Activated T-helper 2 cell treated with anti-CD3 and anti-CD28 coated beads, Interferon-gamma antibody, Interleukin-2, Interleukin-4, amounts not matched to agents 10 μg/mL and 5 μg/mL and 100 μg/mL, durations not matched to agents 14 hours and 24 hours and 36 hours (primary cell): ENCODE data around the gene VAMP2. TPM values are rescaled to one million over a fixed set of nuclear protein-coding genes. Genes with fewer than 3 reads are reported as not detected.

ENCODE experiments used
- DNase-seq: peaks from one replicate; pipeline ENCODE4 v3.0.0; 2021; ENCODE audit warnings: low spot score
- H3K27ac Mint-ChIP-seq: one replicate; pipeline ENCODE4 v1.8.0; 2021; ENCODE audit warnings: mixed read lengths
- H3K27me3 Mint-ChIP-seq: one replicate; pipeline ENCODE4 v1.8.0; 2021; ENCODE audit warnings: low read depth, mixed read lengths
- H3K36me3 Mint-ChIP-seq: one replicate; pipeline ENCODE4 v1.8.0; 2021; ENCODE audit warnings: low read depth, mixed read lengths
- H3K4me1 Mint-ChIP-seq: one replicate; pipeline ENCODE4 v1.8.0; 2021; ENCODE audit warnings: low read depth, mixed read lengths
- H3K4me3 Mint-ChIP-seq: one replicate; pipeline ENCODE4 v1.8.0; 2021; ENCODE audit warnings: low read depth, mild to moderate bottlenecking, moderate library complexity, mixed read lengths
- H3K9me3 Mint-ChIP-seq: one replicate; pipeline ENCODE4 v1.8.0; 2021; ENCODE audit warnings: mixed read lengths
- intact Hi-C: fragments of 100-400 bp; cut with micrococcal nuclease; formaldehyde crosslinking; loops from one replicate; pipeline ENCODE4 v1.15.1; 2023
- total RNA-seq: library from RNA; stranded (reverse); gene quantifications from 2 replicates; pipeline ENCODE4 v1.2.3, GENCODE V29; 2022

Gene VAMP2
- total RNA-seq, 1 donor from 2014 or later = 44.6 TPM

DNA sequence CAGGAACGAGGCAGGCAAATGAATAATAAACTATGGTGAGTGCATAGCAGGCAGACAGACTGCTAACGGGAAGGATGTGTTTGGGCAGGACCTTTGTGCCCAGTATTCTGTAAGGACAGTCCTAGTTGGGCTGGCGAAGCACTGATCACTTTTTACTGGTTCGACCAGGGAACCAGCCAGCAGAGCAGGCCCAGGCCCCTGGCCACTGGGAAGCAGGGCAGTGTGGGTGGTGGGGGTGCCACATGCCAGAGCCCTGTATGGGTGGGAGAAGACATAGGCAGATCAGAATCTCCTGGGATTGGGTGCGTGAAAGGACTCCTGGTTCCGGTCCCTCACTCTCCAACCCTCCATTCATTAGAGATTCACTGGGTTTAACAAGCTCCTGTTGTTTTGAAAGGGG is 4.0 kb upstream of the VAMP2 start:
- Mint-ChIP-seq H3K27me3 (no peaks in the 10 kb centered on the region), H3K4me1 (peaks cover 28% of the 10 kb centered on the region), H3K36me3 (peaks cover 2% of the 10 kb centered on the region), H3K9me3 (no peaks in the 10 kb centered on the region), H3K4me3 (no peak overlapping the region), H3K27ac (no peak overlapping the region)
- DNase-seq = no peak
- intact Hi-C loops = no loop called here

DNA sequence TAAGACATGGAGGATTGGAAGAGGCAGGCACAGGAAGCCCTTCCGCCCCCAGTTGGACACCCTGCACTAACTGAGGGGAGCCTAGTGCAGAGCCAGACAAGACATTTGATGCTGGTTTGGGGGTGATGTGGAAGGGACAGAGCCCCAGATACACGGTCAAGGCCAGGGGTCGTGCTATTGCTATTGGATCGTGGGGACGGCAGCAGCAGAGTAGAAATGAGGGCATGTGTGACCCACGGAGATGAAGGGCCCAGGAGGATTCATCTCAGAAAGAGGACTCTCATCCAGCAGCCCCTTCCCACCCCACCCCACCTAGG is 2.0 kb upstream of the VAMP2 start:
- intact Hi-C loops = loop anchor here (1.0 kb wide), 1 partner anchor 9 kb away; no protein-coding TSS in a partner anchor
- Mint-ChIP-seq H3K36me3 (peaks cover 22% of the 10 kb centered on the region), H3K27me3 (no peaks in the 10 kb centered on the region), H3K4me3 (peak overlapping the region; percentile 85), H3K4me1 (peaks cover 45% of the 10 kb centered on the region), H3K27ac (peak overlapping the region; percentile 99), H3K9me3 (no peaks in the 10 kb centered on the region)
- DNase-seq = no peak

DNA sequence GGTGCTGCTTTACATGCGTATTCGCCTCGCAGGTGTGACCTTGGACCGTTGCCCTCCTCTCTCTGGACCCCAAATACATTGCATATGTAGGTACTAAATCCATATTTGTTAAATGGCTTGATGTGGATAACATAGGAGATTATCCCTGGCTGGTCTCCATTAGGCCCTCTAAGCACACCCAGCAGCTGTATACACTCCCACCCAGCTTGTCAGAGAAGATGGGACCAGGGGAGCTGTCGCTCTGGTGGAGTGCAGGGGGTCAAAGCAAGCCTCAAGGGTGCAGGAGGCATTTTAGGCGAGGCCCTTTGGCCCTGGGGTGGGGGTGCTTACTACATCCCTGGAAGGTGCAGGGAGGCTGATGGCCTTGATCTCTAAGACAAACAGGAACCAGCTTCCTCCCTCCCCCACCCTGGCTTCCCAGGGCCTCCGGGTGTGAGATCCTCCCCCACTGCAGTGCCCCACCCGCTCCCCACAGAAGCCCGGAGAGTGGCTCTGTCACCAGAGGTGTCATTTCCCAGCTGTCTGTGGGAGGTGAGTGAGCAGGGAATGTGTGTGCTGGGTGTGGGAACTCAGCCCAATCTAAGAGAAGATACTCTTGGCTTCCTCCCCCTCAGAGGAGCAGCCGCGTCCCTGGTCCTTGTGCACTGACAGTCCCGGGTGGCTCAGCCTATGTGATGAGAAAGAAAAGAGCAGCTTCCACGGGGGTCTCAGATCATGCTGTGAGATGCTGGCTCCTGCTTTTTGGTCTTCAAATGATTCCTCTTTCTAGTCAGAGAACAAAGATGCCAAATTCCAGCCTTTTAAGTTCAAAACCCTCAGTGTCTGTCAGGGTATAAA is 1.4 kb upstream of the VAMP2 start:
- H3K27ac Mint-ChIP-seq = peak overlapping the region; percentile 99
- H3K27me3 Mint-ChIP-seq = no peaks in the 10 kb centered on the region
- peak overlapping the region; percentile 85 for H3K4me3 Mint-ChIP-seq
- DNase-seq = peak; percentile 65
- intact Hi-C loops = loop anchor here (1.0 kb wide), 1 partner anchor 9 kb away; no protein-coding TSS in a partner anchor
- peaks cover 27% of the 10 kb centered on the region for H3K36me3 Mint-ChIP-seq
- no peaks in the 10 kb centered on the region for H3K9me3 Mint-ChIP-seq
- H3K4me1 Mint-ChIP-seq = peaks cover 50% of the 10 kb centered on the region

DNA sequence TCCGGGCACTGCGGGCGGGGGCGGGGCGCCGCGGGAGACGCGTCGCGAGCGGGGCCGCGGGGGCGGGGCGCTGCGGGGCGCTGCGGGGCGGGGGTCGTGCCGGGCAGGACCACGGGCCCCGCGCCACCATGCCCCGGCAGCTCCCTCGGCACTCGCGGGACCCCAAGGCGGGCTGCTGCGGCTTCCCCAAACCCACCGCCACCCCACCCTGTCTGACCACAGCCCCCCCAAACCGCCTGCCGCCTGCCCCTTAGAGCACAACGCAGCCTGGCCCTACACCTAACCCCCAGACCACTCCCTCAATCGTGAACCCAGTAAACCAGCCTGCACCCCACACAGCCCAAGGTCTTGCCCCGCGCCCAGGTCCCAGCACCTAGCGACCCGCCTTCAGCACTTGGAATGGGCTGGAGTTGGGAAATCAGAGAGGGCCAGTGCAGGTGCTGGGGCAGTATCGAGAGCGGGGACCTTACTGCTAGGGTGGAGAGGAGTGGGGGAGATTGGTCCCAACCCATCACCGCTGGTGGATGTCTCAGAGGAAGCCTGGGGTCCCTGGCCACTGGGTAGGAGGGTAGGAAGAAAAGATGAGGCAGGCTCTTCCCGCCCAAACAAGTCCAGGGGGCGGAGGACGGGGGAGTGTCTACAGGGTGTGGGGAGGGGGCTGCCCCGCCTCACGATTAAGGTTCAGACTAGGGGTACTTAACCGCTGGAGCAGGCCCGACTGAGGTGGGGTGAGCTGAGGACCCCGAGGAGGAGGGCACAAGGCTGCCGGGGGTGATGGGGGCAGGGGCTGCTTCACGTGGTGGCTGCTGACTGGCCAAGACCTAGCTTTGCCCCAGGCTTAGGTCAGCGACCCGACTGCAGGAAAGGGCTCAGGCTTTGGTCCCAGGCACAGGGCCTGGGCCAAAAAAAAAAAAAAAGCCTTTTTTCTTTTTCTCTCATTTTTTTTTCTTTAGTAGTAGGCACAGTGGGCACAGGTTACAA is 539 bp upstream of the VAMP2 start:
- no peaks in the 10 kb centered on the region for H3K27me3 Mint-ChIP-seq
- intact Hi-C loops = no loop called here
- peak overlapping the region; percentile 85 for H3K4me3 Mint-ChIP-seq
- H3K36me3 Mint-ChIP-seq = peaks cover 34% of the 10 kb centered on the region
- peaks cover 55% of the 10 kb centered on the region for H3K4me1 Mint-ChIP-seq
- H3K27ac Mint-ChIP-seq = peak overlapping the region; percentile 99
- H3K9me3 Mint-ChIP-seq = no peaks in the 10 kb centered on the region
- DNase-seq = no peak

DNA sequence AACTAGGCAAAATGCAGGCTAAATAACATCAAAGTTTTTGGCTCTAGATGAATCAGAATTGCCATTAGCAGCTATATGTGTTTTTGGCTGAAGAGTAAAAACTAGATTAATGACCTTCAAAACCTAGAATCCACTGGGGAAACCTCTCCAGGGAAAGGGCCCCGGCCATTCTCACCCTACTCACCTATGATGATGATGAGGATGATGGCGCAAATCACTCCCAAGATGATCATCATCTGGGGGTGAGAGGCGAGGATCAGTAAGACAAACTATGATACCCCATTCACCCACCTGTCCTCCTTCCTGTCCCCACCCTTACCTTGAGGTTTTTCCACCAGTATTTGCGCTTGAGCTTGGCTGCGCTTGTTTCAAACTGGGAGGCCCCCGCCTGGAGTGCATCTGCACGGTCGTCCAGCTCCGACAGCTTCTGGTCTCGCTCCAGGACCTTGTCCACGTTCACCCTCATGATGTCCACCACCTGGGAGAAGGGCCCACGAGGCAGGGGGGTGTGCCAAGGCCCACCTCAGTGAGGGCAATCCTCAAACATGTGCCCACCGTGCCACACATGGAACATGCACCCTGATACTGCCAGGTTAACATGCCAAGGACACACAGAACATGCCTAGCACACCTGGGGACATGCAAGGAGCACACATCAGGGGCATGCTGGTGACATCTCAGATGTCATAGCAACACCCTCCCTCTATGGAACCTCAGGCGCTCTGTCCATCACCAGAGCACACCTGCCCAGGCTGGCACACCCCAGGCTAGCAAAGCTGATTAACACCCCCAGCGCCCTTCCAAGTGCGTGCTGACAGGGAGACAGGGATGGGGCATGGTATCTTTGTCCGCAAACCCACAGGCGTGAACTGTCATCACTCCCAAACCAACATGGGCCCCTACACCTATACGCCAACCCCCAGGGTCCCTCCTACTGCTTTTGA is 1.2 kb downstream of the VAMP2 start:
- peaks cover 34% of the 10 kb centered on the region for H3K36me3 Mint-ChIP-seq
- no peaks in the 10 kb centered on the region for H3K9me3 Mint-ChIP-seq
- intact Hi-C loops = no loop called here
- H3K4me3 Mint-ChIP-seq = peak overlapping the region; percentile 81
- peaks cover 53% of the 10 kb centered on the region for H3K4me1 Mint-ChIP-seq
- H3K27me3 Mint-ChIP-seq = no peaks in the 10 kb centered on the region
- no peak for DNase-seq
- H3K27ac Mint-ChIP-seq = peak overlapping the region; percentile 75

DNA sequence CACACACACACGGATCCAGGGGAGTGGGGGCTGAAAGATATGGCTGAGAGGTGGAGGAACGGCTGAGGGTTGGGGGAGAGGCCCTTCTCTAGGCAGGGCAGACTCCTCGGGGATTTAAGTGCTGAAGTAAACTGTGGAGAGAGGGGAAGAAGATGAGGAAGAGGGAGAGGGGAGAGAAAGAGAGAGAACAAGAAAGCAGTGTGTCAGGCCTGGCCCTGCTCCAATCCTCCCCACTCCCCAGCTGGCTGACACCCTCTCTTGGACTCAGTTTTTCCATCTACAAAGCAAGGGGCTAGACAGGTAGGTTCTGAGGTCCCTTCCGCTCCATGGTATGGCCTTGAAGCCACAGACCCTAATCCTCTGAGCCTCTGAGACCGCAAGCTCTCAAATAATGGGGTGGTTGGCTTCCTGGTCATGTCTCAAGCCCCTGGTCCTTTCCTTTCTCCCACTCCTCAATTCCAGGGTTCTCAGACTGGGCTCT is 2.0 kb downstream of the VAMP2 start:
- peaks cover 52% of the 10 kb centered on the region for H3K4me1 Mint-ChIP-seq
- no peaks in the 10 kb centered on the region for H3K9me3 Mint-ChIP-seq
- H3K27ac Mint-ChIP-seq = peak overlapping the region; percentile 73
- no peaks in the 10 kb centered on the region for H3K27me3 Mint-ChIP-seq
- intact Hi-C loops = no loop called here
- peak overlapping the region; percentile 81 for H3K4me3 Mint-ChIP-seq
- H3K36me3 Mint-ChIP-seq = peaks cover 34% of the 10 kb centered on the region
- DNase-seq = no peak

DNA sequence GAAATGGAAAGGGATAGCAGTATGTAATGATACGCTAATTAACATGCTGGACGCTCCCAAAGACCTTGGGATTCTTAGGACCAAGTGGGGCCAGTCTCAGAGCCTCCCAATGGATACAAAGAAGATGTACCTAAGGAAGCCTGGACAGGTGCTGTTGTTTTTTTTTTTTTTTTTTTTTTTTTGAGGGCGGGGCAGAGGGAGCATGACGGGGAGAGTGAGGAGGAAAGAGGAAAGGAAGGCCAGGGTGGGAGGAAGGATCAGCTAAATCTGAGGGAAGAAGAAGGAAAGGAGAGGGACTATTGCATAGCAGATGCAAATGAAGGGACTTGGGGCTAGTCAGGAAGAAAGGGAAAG is 2.5 kb downstream of the VAMP2 start:
- intact Hi-C loops = no loop called here

DNA sequence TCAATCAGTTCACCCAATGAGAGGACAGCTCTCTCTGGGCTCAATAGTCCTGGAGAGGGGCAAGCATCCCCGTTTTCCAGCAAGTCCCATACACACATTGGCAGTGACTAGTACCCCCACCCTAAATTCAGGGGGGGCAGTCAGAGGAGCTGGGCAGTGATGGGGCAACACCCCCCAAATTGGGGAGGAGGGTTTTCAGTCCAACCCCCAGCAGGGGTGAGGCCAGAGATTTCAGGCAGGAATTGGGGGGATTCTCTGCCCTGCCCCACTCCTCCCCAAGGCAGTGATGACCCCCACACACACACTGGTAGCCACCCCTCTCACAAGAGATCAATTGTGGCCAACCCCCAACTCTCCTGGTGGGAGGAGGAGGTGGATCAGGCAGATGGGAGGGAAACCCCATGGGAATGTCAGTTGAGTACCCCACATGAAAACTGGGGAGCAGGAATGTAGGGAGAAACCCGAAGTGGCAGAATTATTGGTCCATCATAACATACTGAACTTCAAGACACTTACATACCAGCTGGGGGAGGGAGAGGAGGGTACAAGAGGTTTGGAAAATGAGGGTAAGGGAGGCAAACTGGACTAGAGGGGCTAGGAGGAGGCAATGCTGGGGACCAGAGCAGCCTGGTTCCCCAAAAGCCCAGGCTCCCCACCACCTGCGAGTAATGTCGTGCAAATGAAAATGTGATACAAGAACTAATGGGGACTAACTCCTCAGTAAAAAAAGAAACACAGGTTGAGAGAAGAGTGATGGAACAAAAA is 3.1 kb downstream of the VAMP2 start:
- Mint-ChIP-seq H3K27ac (peak overlapping the region; percentile 78), H3K4me3 (peak overlapping the region; percentile 62), H3K27me3 (no peaks in the 10 kb centered on the region), H3K4me1 (peaks cover 46% of the 10 kb centered on the region), H3K9me3 (no peaks in the 10 kb centered on the region), H3K36me3 (peaks cover 34% of the 10 kb centered on the region)
- no peak for DNase-seq
- intact Hi-C loops = no loop called here

More for the DNA sequence above, 2.5 kb downstream of the VAMP2 start:
- H3K27ac Mint-ChIP-seq = peak overlapping the region; percentile 73
- H3K9me3 Mint-ChIP-seq = no peaks in the 10 kb centered on the region
- H3K4me1 Mint-ChIP-seq = peaks cover 52% of the 10 kb centered on the region
- H3K36me3 Mint-ChIP-seq = peaks cover 34% of the 10 kb centered on the region
- peak overlapping the region; percentile 62 for H3K4me3 Mint-ChIP-seq
- no peak for DNase-seq
- H3K27me3 Mint-ChIP-seq = no peaks in the 10 kb centered on the region

DNA sequence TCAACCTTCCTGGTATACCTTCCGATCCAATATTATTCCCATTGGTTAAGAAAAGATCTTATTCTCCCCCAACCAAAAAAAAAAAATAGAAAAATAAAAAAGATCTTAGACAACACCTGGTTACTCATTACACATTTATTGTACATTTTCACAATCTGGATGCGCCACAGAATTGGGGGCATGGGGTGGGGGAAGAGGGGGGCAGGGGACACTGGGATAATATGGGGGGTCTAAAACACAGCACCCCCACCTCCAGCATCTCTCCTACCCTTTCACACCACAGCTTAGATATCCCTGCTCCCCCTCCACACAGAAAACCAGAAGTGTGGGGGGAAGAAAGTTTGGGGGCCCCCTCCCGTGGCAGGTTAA is 3.7 kb downstream of the VAMP2 start:
- Mint-ChIP-seq H3K36me3 (peaks cover 34% of the 10 kb centered on the region), H3K9me3 (no peaks in the 10 kb centered on the region), H3K27ac (peak overlapping the region; percentile 86), H3K4me3 (peak overlapping the region; percentile 5), H3K4me1 (peaks cover 42% of the 10 kb centered on the region), H3K27me3 (no peaks in the 10 kb centered on the region)
- intact Hi-C loops = no loop called here
- DNase-seq = no peak

DNA sequence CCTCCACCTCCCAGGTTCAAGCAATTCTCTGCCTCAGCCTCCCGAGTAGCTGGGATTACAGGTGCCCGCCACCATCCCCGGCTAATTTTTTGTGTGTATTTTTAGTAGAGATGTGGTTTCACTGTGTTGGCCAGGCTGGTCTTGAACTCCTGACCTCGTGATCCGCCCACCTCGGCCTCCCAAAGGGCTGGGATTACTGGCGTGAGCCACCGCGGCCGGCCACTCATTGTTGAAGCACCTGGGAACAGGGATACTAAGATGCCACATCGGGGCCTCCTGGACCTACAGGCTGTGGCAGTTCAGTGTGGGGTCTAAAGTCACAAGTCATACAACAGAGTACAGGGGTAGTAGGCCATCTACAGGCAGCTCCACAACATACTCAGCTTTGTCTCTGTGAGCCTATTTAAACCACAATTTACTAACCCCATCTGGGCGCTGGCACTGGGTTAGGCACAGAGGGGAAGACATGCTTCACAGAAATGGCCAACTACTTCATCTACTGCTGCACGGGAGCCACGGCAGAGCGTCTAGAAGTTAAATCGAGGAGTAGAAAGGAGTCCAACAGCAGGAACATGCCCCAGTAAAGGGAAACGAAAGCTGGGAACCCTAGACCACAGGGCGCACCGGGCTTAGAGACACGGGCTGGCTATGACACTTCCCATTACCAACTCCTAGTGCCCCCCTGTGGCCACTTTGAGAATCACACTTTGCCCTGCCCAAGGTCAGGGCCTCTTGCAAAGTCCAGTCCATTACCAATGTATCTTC is 4.3 kb downstream of the VAMP2 start:
- DNase-seq = peak; percentile 83
- peak overlapping the region; percentile 86 for H3K27ac Mint-ChIP-seq
- peak overlapping the region; percentile 5 for H3K4me3 Mint-ChIP-seq
- peaks cover 34% of the 10 kb centered on the region for H3K36me3 Mint-ChIP-seq
- intact Hi-C loops = no loop called here
- H3K4me1 Mint-ChIP-seq = peaks cover 40% of the 10 kb centered on the region
- H3K27me3 Mint-ChIP-seq = no peaks in the 10 kb centered on the region
- H3K9me3 Mint-ChIP-seq = no peaks in the 10 kb centered on the region
